GM21825 (cell line): ENCODE results near the gene COX15.
"Not testable (repeated sequence)": the region's sequence is repeated elsewhere in the genome, so short reads cannot be mapped to it uniquely, and the experiment has no call there.

Source experiments
- ATAC-seq: cut with Tn5 transposase; IDR thresholded peaks from one replicate; pipeline ENCODE4 v1.9.1; 2021; ENCODE audit warnings: mild to moderate bottlenecking, moderate library complexity; ENCODE audit not compliant: unreplicated experiment

The COX15 gene

GRCh38 chr10:99732033-99732842 lies at the start of gene COX15, which contains the start of gene CUTC:
Gene COX15, minus strand, starts transcription at chr10:99732127. Its CDS starts 78 bp downstream, at chr10:99732049.
Gene CUTC, plus strand, starts transcription at chr10:99732234. Its CDS starts 115 bp downstream, at chr10:99732349.
- ATAC-seq, result peak; percentile 82

- no peak for ATAC-seq
Measured at GRCh38 chr10:99779335-99779734, 47.4 kb upstream of the COX15 start.

- ATAC-seq, result no peak
Measured at GRCh38 chr10:99777918-99778714, 46.2 kb upstream of the COX15 start.

- ATAC-seq, result no peak
Measured at GRCh38 chr10:99775850-99776249, 43.9 kb upstream of the COX15 start.

GRCh38 chr10:99770408-99771045 lies 38.6 kb upstream of the COX15 start:
- ATAC-seq, result no peak

GRCh38 chr10:99769706-99770105 lies 37.8 kb upstream of the COX15 start:
- ATAC-seq, result no peak

- no peak for ATAC-seq
Measured at GRCh38 chr10:99768556-99768955, 36.6 kb upstream of the COX15 start.

GRCh38 chr10:99767901-99768300 lies 36.0 kb upstream of the COX15 start:
- no peak for ATAC-seq

- ATAC-seq, result no peak
Measured at GRCh38 chr10:99766302-99766681, 34.4 kb upstream of the COX15 start.

- ATAC-seq, result no peak
Measured at GRCh38 chr10:99765672-99766301, 33.9 kb upstream of the COX15 start.

GRCh38 chr10:99761365-99761764 lies 29.4 kb upstream of the COX15 start:
- ATAC-seq, result no peak

GRCh38 chr10:99760321-99760720 lies 28.4 kb upstream of the COX15 start:
- ATAC-seq, result no peak

GRCh38 chr10:99758211-99758891 lies 26.4 kb upstream of the COX15 start:
- ATAC-seq, result no peak

- ATAC-seq, result no peak
Measured at GRCh38 chr10:99756159-99756558, 24.2 kb upstream of the COX15 start.

GRCh38 chr10:99754670-99755069 lies 22.7 kb upstream of the COX15 start:
- no peak for ATAC-seq

- no peak for ATAC-seq
Measured at GRCh38 chr10:99750641-99751040, 18.7 kb upstream of the COX15 start.

- no peak for ATAC-seq
Measured at GRCh38 chr10:99748823-99749451, 17.0 kb upstream of the COX15 start.

GRCh38 chr10:99746166-99746565 lies 14.2 kb upstream of the COX15 start:
- not testable (repeated sequence) for ATAC-seq

- no peak for ATAC-seq
Measured at GRCh38 chr10:99743841-99744240, 11.9 kb upstream of the COX15 start.

- ATAC-seq, result no peak
Measured at GRCh38 chr10:99742701-99743100, 10.8 kb upstream of the COX15 start.
